Measurements from ENCODE around the gene PDGFC.

GRCh38 chr4:156786713-156787112 is 184.9 kb downstream of the PDGFC start:
- no peak for TF ChIP-seq CTCF (IDR thresholded peaks at IDR 0.05; ENCODE audit: low read length)
- no peak for TF ChIP-seq EZH2 (IDR thresholded peaks at IDR 0.05; ENCODE audit: borderline replicate concordance, low read length)

All from OCI-LY1 (cell line).